Gastroesophageal sphincter (tissue), 4 donors: Measurements from ENCODE around the gene KLF7. TPM values are rescaled to one million over a fixed set of nuclear protein-coding genes. Genes with fewer than 3 reads are reported as not detected.

ENCODE experiments used
- ATAC-seq: fragments of 150-250 bp; one replicate; pipeline ENCODE4 v1.9.1; 2016; ENCODE audit warnings: mild to moderate bottlenecking, moderate library complexity
- H3K27ac ChIP-seq, 4 donors: fragments of 200-600 bp; sonication (generic) in 3 of 4; 1 replicate in 3 of 4; 2 replicates in 1 of 4; pipeline ENCODE4 v1.5.1; 2016 to 2019
- H3K27me3 ChIP-seq: fragments of 200-600 bp; sonication (generic); one replicate; pipeline ENCODE4 v1.5.1; 2019
- H3K36me3 ChIP-seq, 2 donors: fragments of 200-600 bp; sonication (generic); one replicate each; pipeline ENCODE4 v1.5.1; 2019; ENCODE audit warnings: control low read depth in 1 of 2
- H3K4me1 ChIP-seq, 3 donors: fragments of 200-600 bp; sonication (generic); 1 replicate in 2 of 3; 2 replicates in 1 of 3; pipeline ENCODE4 v1.5.1; 2016 to 2019; ENCODE audit warnings: control low read depth in 2 of 3
- H3K4me3 ChIP-seq, 2 donors: fragments of 200-600 bp; sonication (generic); one replicate each; pipeline ENCODE4 v1.5.1; 2019; ENCODE audit warnings: mild to moderate bottlenecking in 1 of 2, moderate library complexity in 1 of 2
- H3K9me3 ChIP-seq, 3 donors: fragments of 200-600 bp; sonication (generic); one replicate each; pipeline ENCODE4 v1.5.1; 2017 to 2019; ENCODE audit warnings: control low read depth in 2 of 3
- CTCF ChIP-seq, 4 experiments: fragments of 200-600 bp in 2 of 4; fragments of 450-650 bp in 2 of 4; sonication (generic) in 1 of 4; IDR thresholded peaks; one replicate each; pipeline ENCODE4 v1.5.1; 2017 to 2019; ENCODE audit warnings: antibody characterized with exemption in 4 of 4, mild to moderate bottlenecking in 2 of 4, moderate library complexity in 2 of 4
- EP300 ChIP-seq: sonication (generic); formaldehyde crosslinking; IDR thresholded peaks from one replicate; pipeline ENCODE4 v1.6.1; 2017; ENCODE audit warnings: antibody characterized with exemption, mild to moderate bottlenecking
- POLR2A ChIP-seq, 2 donors: fragments of 450-650 bp; IDR thresholded peaks; one replicate each; pipeline ENCODE4 v1.6.1; 2017; ENCODE audit warnings: antibody characterized with exemption in 2 of 2, mild to moderate bottlenecking in 2 of 2, moderate library complexity in 1 of 2
- POLR2AphosphoS5 ChIP-seq: sonication (generic); formaldehyde crosslinking; IDR thresholded peaks from one replicate; pipeline ENCODE4 v1.6.1; 2017; ENCODE audit warnings: antibody characterized with exemption
- WGBS, 2 donors: methylation state at CpG; one replicate each; pipeline ENCODE4 v1.1.5; 2018; ENCODE audit warnings: low coverage in 1 of 2; 5-methylcytosine and 5-hydroxymethylcytosine counted together
- total RNA-seq, 4 donors: library from RNA; depleted of rRNA; stranded (reverse); fragments of >200 nt; gene quantifications; one replicate each; pipeline ENCODE4 v1.1.0, GENCODE V29; 2016

The KLF7 gene
- total RNA-seq, 4 donors from 2014 or later, result 30.7 to 59.3 (median 42.1) TPM

- H3K9me3 ChIP-seq, result no peaks in the 10 kb centered on the region
- TF ChIP-seq POLR2AphosphoS5 (no peak), CTCF (IDR thresholded peaks at IDR 0.05) (no peak), EP300 (no peak), POLR2A (IDR thresholded peaks at IDR 0.05) (no peak)
- WGBS, 2 donors, result 17 to 82% methylated on average over 1 of the region's 1 CpG
- ATAC-seq, result no peak
- H3K4me3 ChIP-seq, result no peak overlapping the region
- H3K27me3 ChIP-seq, result no peaks in the 10 kb centered on the region
- H3K4me1 ChIP-seq, result peaks cover 0 to 40% (median 0%) of the 10 kb centered on the region in 3 donors
- no peak overlapping the region for H3K27ac ChIP-seq
- H3K36me3 ChIP-seq, result peaks cover 0 to 47% of the 10 kb centered on the region in 2 donors
These were observed 57.3 kb downstream of the KLF7 start for GRCh38 chr2:207108440-207108839.

GRCh38 chr2:207107551-207107950 lies 58.2 kb downstream of the KLF7 start:
- Histone ChIP-seq H3K36me3 (peaks cover 0 to 52% of the 10 kb centered on the region in 2 donors), H3K4me3 (no peak overlapping the region), H3K27me3 (no peaks in the 10 kb centered on the region), H3K4me1 (peaks cover 0 to 40% (median 0%) of the 10 kb centered on the region in 3 donors), H3K9me3 (no peaks in the 10 kb centered on the region), H3K27ac (no peak overlapping the region)
- TF ChIP-seq CTCF (IDR thresholded peaks at IDR 0.05), result no peak
- no peak for TF ChIP-seq POLR2A (IDR thresholded peaks at IDR 0.05)
- no peak for TF ChIP-seq POLR2AphosphoS5
- 58 to 82% methylated on average over 10 of the region's 12 CpGs for WGBS, 2 donors
- no peak for ATAC-seq

- Histone ChIP-seq H3K27me3 (no peaks in the 10 kb centered on the region), H3K4me3 (no peak overlapping the region), H3K9me3 (no peaks in the 10 kb centered on the region), H3K27ac (no peak overlapping the region), H3K36me3 (peaks cover 0 to 52% of the 10 kb centered on the region in 2 donors), H3K4me1 (peaks cover 0 to 42% (median 0%) of the 10 kb centered on the region in 3 donors)
- WGBS, 2 donors, result 73 to 83% methylated on average over 3 to 5 of the region's 5 CpGs
- TF ChIP-seq POLR2A (IDR thresholded peaks at IDR 0.05) (no peak), CTCF (IDR thresholded peaks at IDR 0.05) (no peak), EP300 (no peak), POLR2AphosphoS5 (no peak)
- ATAC-seq, result no peak
These were observed 58.6 kb downstream of the KLF7 start for GRCh38 chr2:207107131-207107530.

DNA sequence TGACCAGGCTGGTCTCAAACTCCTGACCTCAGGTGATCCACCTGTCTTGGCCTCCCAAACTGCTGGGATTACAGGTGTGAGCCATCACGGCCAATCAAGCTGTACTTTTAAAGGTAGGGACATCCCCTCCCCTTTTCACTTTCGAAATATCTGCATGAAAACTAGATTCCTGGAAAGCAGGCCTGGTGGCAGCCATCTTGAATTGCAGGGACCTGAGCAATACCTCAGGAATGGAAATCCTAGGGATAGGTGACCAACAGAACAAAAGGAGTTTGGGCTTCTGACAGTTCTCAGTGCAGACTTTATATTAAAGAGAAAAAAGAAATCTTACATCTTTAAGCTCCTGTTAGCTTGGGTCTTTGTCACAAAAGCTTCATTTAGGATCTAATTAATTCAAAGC lies 62.6 kb downstream of the KLF7 start:
- Histone ChIP-seq H3K27ac (no peak overlapping the region), H3K4me3 (no peak overlapping the region), H3K27me3 (no peaks in the 10 kb centered on the region), H3K9me3 (no peaks in the 10 kb centered on the region), H3K36me3 (peaks cover 0 to 36% of the 10 kb centered on the region in 2 donors), H3K4me1 (peaks cover 0 to 39% (median 0%) of the 10 kb centered on the region in 3 donors)
- TF ChIP-seq EP300 (no peak), POLR2A (IDR thresholded peaks at IDR 0.05) (no peak), CTCF (IDR thresholded peaks at IDR 0.05) (no peak), POLR2AphosphoS5 (no peak)
- ATAC-seq, result no peak
- 80% methylated on average over 1 of the region's 2 CpGs; no CpG with 5 or more reads in 1 of the 2 donors for WGBS, 2 donors

DNA sequence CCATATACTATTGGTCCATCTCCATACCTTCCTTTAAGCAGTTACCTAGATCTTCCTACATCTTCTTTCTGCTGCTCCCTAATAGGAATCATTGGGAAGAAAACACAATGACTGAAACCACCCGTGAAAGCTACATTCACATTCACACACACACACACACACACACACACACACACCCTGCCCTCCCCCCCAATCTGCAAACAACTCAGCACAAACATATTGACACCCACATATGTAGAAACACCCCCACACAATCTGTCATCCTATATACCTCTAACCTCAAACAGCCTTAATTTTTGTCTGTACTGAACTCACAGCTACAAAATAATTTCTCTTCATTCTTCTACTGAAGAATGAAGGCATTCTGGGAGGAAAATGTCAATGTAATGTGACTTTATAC lies 63.8 kb downstream of the KLF7 start:
- 50 to 83% methylated on average over 1 of the region's 1 CpG for WGBS, 2 donors
- TF ChIP-seq POLR2A (IDR thresholded peaks at IDR 0.05) (no peak), POLR2AphosphoS5 (no peak), EP300 (no peak), CTCF (IDR thresholded peaks at IDR 0.05) (no peak)
- no peak for ATAC-seq
- H3K27ac ChIP-seq, result no peak overlapping the region
- peaks cover 0 to 29% of the 10 kb centered on the region in 2 donors for H3K36me3 ChIP-seq
- no peaks in the 10 kb centered on the region for H3K27me3 ChIP-seq
- peaks cover 0 to 36% (median 0%) of the 10 kb centered on the region in 3 donors for H3K4me1 ChIP-seq
- H3K4me3 ChIP-seq, result no peak overlapping the region
- H3K9me3 ChIP-seq, result no peaks in the 10 kb centered on the region
